ENCODE measurements around the gene LILRB5.
A peak's percentile ranks its signal among the peaks of the same experiment; 100 is the strongest.
"Not testable (repeated sequence)": the region's sequence is repeated elsewhere in the genome, so short reads cannot be mapped to it uniquely, and the experiment has no call there.

The LILRB5 gene

DNA sequence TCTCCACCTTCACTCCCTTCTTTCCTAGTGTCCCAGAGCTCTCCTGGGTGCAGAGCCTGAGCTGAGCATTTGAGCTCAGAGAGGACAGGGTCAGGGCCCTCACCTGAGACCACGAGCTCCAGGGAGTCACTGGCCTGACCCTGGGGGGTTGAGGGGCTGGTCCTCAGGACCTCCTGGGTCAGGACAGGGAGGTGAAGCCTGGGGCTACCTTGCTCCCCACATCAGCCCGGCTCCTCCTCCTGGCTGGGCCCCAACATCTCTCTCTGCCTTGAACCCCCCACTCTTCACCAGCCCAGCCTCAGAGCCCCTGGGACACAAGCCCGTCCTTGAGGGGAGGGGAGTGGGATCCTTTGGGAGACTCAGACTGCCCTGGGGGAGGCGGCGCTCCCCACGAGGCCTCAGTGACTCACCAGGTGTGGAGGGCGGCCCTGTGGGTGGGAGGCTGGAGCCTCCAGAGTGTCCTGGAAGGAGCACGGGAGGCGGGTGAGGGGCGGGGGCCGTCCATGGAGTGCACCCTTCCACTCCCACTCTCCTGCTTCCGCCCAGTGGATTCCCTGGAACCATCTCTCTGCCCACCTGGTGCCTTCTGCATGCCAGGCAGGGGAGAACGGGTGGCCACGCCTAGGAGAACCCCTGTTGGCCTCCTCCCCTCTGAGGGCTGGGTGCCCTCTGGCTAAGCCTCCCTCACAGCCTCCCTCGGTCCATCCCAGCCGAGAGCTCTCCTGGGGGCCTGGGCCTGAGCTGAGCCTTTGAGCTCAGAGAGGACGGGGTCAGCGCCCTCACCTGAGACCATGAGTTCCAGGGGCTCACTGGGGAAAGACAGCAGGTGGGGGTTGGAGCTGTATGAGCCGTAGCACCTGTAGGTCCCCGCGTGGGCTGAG is 17.3 kb downstream of the LILRB5 start:
- peak overlapping the region; percentile 70 for H3K27ac Mint-ChIP-seq
- H3K4me3 Mint-ChIP-seq; DNase-seq (ENCODE audit: low spot score in 2 of 2); H3K4me1 Mint-ChIP-seq; H3K9me3 Mint-ChIP-seq; H3K36me3 Mint-ChIP-seq: not testable (repeated sequence)
- ATAC-seq = peak; percentile 8

DNA sequence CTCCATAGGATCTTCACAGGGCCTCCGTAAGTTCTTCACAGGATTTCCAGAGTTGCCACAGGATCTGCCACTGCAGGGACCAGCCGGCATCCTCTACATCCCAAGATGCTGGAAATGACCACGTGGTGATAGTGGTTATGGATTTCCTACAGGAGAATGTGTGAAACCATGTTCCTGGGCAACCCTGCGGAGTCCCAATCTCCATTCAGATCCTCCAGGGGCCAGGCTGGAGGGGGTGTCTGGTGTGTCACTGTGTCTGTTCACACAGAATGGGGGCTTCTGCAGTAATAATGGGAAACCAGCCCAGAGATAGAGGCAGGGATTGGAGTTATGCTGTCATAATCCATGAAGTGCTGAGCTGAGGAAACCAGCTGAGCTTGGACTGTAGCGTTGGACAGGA is 23.1 kb downstream of the LILRB5 start:
- H3K4me3 Mint-ChIP-seq = no peak overlapping the region
- peaks cover 6% of the 10 kb centered on the region for H3K4me1 Mint-ChIP-seq
- no peak for DNase-seq (ENCODE audit: low spot score in 2 of 2)
- ATAC-seq = no peak
- no peak overlapping the region for H3K27ac Mint-ChIP-seq
- H3K36me3 Mint-ChIP-seq = no peaks in the 10 kb centered on the region
- no peaks in the 10 kb centered on the region for H3K9me3 Mint-ChIP-seq

DNA sequence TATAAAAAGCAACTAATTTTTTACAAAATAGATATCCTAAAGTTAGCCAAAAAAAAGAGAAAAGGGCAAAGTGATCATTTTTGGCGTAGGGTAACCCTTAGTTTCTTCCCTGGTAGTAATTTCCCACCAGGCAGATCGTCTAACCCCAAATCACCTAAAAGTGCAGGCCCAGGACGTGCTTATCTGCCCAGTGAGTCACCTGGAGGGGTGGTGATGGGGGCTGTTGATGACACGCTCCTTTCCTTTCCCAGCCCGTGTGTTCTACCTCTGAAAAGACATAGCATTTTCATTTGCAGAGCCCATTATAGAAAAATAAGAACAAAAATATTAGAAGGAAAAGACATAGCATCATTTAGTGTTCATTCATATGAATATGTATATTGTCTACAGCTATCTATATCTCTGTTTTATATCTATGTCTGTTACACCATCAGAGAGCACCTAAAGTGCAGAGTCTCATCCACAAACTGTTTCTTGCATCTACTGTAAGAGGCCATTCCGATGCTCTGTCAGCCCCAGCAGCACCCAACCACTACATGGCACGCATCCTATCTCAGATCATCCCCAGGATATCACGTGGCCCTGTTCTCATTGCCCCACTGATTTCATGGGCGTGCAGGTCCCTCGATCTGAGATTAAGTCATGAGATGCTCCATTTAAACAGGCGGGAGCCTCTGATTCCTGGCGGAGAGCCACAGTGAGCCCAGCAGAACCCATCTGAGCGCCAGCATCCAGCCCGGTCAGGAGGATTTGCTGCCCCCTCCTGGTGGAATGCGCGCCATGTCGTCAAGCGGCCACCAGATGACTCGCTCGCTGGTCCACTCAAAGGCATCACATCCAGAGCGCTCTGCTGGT is 25.8 kb downstream of the LILRB5 start:
- no peaks in the 10 kb centered on the region for H3K9me3 Mint-ChIP-seq

DNA sequence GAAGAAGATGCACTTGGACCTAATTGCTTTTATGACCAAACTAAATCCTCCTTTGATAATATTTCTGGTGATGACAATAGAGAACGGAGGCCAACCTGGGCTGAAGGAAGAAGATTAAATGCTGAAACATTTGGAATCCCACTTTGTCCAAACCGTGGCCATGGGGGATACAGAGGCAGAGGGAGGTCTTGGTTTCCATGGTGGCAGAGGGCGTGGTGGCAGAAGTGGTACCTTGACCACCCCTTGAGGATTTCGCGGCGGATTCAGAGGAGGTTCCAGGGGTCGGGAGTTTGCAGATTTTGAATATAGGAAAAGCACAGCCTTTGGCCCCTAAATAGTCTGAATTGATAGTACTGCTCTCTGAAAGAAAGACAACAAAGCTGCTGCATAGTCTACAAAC is 27.0 kb downstream of the LILRB5 start:
- DNase-seq (ENCODE audit: low spot score in 2 of 2) = no peak
- Mint-ChIP-seq H3K27ac (no peak overlapping the region), H3K4me1 (peaks cover 6% of the 10 kb centered on the region), H3K4me3 (no peak overlapping the region), H3K9me3 (no peaks in the 10 kb centered on the region), H3K36me3 (no peaks in the 10 kb centered on the region)
- ATAC-seq = no peak

More for the DNA sequence above, 25.8 kb downstream of the LILRB5 start:
- Mint-ChIP-seq H3K4me1 (peaks cover 6% of the 10 kb centered on the region), H3K36me3 (no peaks in the 10 kb centered on the region), H3K4me3 (no peak overlapping the region), H3K27ac (no peak overlapping the region)
- ATAC-seq (peak; percentile 98), DNase-seq (ENCODE audit: low spot score in 2 of 2) (peak; percentile 85 to 93)

DNA sequence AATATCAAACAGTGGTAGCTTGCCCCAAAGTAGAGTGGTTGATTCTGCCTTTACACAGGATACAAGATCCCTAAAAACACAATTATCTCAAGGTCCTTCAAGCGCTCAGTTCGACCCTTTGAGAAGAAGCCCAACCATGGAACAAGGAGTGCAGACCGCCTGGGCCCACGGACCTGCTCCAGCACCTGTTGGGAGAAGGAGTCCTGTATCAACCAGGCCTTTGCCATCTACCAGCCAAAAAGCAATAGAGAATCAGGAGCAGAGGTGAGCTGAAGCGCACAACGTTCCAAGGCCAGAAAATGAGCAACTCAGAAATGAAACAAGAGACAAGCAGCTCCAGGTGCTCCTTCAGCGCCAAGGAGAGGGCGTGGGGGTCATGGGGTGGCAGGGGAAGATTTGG is 27.9 kb downstream of the LILRB5 start:
- H3K36me3 Mint-ChIP-seq = peaks cover 4% of the 10 kb centered on the region
- ATAC-seq = no peak
- no peak for DNase-seq (ENCODE audit: low spot score in 2 of 2)
- H3K9me3 Mint-ChIP-seq = no peaks in the 10 kb centered on the region
- H3K4me3 Mint-ChIP-seq = no peak overlapping the region
- H3K4me1 Mint-ChIP-seq = peaks cover 6% of the 10 kb centered on the region
- no peak overlapping the region for H3K27ac Mint-ChIP-seq

DNA sequence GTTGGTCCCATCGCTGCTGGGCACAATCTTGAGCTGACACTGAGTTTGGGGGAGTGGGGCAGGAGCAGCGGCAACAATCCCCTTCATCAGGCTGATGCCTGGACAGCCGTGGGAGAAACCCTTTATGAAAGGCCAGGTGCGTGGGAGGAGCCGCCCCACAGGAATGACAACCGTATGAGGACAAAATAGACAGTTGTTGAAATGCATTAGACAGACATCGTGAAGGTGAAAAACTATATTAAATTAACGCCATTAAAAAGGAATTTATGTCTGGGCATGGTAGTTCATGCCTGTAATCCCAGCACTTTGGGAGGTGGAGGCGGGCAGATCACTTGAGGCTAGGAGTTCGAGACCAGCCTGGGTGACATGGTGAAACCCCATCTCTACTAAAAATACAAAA is 32.5 kb downstream of the LILRB5 start:
- not testable (repeated sequence) for DNase-seq (ENCODE audit: low spot score in 2 of 2); H3K27ac Mint-ChIP-seq; H3K36me3 Mint-ChIP-seq

DNA sequence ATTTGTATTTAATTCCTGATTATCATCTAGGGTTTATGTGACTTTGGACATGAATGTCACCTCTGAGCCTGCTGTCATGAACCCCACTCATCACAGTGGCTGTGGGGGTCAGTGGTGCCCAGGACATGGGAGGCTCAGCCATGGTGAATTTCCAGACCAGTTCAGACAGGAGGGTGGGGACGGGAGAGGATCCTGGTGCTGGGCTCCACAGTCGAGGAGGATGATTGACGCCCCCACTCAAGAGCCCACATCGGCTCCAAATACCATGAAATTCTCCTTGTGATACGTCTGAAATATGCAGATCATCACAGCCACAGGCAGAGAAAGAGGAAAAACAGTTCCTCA is 33.2 kb downstream of the LILRB5 start:
- ATAC-seq, H3K27ac Mint-ChIP-seq, H3K4me3 Mint-ChIP-seq: not testable (repeated sequence)

More for the DNA sequence above, 32.5 kb downstream of the LILRB5 start:
- ATAC-seq, H3K9me3 Mint-ChIP-seq, H3K4me3 Mint-ChIP-seq: not testable (repeated sequence)
- H3K4me1 Mint-ChIP-seq = peaks cover 18% of the 10 kb centered on the region

DNA sequence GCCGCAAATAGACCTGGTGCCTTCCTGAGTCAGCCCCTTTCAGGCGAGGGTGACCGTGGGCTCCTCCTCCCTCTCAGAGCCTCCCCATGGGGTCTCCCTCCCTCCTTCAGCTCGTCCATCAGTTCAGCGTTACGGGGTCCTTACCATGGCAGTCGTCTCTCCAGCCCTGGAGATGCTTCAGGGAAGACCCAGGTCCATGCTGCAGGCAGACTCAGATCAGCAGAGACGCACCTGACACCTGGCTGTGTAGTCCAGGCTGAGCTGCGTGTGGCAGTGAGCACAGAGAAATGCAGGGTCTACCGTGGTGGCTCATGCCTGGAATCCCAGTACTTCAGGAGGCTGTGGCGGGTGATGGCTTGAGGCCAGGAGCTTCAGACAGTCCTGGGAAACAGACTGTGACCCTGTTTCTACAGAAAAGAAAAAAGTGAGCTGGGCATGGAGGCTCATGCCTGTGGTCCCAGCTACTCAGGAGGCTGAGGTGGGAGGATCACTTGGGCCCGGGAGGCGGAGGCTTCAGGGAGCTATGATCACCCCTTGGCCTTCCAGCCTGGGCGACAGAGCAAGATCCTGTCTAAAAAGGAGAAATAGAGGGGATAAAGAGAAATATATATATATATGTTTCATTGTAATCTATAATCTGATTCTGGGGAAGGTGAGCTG is 33.7 kb downstream of the LILRB5 start:
- not testable (repeated sequence) for H3K4me3 Mint-ChIP-seq; DNase-seq (ENCODE audit: low spot score in 2 of 2); H3K36me3 Mint-ChIP-seq; H3K9me3 Mint-ChIP-seq
- peak; percentile 17 for ATAC-seq
- Mint-ChIP-seq H3K4me1 (peaks cover 18% of the 10 kb centered on the region), H3K27ac (peak overlapping the region; percentile 56)

More for the DNA sequence above, 33.2 kb downstream of the LILRB5 start:
- peaks cover 18% of the 10 kb centered on the region for H3K4me1 Mint-ChIP-seq
- DNase-seq (ENCODE audit: low spot score in 2 of 2); H3K36me3 Mint-ChIP-seq; H3K9me3 Mint-ChIP-seq: not testable (repeated sequence)

DNA sequence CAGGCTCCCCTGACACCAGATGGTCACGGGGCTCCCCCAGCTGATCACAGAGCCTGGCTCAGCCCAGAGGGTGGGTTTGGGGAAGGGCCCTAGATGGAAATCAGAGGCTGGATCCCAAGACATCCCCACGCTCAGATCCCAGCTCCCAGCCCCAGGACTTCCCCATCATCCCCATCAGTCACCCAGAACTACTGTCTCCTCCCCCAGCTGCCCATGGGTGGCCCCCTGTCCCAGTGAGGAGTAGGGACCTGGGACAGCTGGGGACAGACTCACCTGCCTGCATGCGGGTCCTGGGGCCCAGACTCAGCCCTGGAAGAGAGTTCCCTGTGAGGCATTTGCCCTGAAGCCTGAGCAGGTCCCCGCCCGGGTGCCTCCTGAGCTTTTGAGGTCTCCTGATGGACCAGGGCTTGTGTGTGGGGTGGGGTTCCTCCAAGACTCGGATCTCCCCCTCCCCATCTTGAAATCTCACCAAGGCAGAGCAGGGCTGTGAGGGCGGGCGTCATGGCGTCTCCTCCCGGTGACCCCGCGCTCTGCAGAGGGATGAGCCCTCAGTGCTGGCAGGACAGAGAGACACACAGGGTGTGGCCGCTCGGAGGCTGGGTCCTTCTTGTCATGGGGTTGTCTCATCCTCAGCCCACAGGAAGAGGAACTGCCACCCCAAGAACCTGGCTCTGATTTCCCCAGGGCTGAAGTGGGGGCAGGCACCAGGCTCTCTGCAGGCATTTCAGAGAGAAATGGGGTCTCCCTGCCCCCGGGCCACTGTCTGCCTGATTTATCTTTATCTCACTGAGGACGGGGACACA is 34.4 kb downstream of the LILRB5 start, which contains the start of gene LILRB3:
TSS of gene LILRB3 (minus strand) at position 534 of the 803 bp plus-strand sequence. CDS start at position 503, 31 bp downstream.
- DNase-seq (ENCODE audit: low spot score in 2 of 2); H3K36me3 Mint-ChIP-seq; H3K4me3 Mint-ChIP-seq; H3K9me3 Mint-ChIP-seq: not testable (repeated sequence)
- peak; percentile 58 for ATAC-seq
- Mint-ChIP-seq H3K4me1 (peaks cover 18% of the 10 kb centered on the region), H3K27ac (peak within 1 kb of the TSS; percentile 56)

DNA sequence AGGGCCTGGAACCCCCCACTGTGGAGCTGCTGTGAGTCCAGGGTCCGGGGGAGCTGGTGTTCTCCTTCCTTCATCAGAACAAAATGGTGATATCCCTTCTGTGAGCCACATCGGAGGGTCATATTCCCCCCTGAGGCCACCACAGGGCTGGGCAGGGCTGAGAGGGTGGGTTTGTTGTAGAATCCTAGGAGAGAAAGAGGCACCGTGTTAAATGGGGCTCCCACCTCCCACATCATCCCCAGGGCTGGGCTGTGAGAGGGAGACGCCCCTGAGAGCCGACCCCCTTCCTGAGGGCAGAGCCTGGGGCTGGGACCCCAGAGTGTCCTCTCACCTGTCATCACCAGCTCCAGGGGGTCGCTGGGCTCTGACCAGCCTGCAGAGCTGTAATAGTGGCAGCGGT is 35.1 kb downstream of the LILRB5 start:
- H3K9me3 Mint-ChIP-seq, H3K4me3 Mint-ChIP-seq: not testable (repeated sequence)

DNA sequence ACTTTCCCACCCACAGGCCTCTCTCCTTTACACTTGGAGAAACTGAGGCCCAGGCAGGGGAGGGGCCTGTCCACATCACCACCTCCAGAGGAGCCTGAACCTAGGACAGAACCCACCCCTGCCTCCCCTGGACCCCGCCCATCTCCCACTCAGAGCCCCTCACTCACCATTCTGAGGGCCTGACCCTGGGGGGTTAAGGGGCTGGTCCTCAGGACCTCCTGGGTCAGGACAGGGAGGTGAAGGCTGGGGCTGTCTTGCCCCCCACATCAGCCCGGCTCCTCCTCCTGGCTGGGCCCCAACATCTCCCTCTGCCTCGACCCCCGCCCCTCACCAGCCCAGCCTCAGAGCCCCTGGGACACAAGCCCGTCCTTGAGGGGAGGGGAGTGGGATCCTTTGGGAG is 37.4 kb downstream of the LILRB5 start:
- H3K9me3 Mint-ChIP-seq; H3K4me3 Mint-ChIP-seq; DNase-seq (ENCODE audit: low spot score in 2 of 2); ATAC-seq; H3K27ac Mint-ChIP-seq: not testable (repeated sequence)
- peaks cover 18% of the 10 kb centered on the region for H3K4me1 Mint-ChIP-seq
- peaks cover 14% of the 10 kb centered on the region for H3K36me3 Mint-ChIP-seq

More for the DNA sequence above, 35.1 kb downstream of the LILRB5 start:
- ATAC-seq; DNase-seq (ENCODE audit: low spot score in 2 of 2); H3K36me3 Mint-ChIP-seq; H3K27ac Mint-ChIP-seq: not testable (repeated sequence)
- peaks cover 18% of the 10 kb centered on the region for H3K4me1 Mint-ChIP-seq

DNA sequence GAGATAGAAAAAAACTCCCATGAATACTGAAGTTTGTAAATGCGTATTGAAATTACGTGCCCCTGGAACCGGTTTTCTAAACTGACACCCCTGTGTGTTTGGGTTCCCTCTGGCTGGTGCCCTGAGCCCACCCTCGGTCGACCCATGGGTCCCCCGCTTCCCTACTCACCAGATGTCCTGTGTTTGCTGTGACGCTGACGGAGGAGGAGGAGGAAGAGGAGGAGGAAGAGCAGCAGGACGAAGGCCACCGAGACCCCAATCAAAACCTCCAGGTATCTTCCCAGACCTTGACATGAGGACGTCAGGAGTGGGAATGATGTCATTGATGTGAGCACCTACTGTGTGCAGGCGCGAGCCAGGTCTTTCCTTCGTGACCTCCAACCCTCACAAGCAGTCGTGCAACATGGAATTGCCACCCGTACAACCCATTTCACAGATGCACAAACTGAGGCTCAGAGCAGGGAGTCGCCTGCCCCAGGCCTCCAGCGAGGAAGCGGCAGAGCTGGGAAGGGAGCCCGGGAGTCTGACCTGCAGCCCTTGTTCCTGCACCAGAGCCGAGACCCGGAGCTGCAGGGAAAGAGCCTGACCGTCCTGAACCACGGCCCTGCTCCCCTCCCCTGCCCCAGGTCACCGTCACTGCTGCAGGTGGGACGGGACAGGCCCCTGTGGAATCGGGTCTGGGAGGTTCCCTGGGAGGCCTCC is 38.0 kb downstream of the LILRB5 start:
- Mint-ChIP-seq H3K27ac (no peak overlapping the region), H3K4me3 (no peak overlapping the region), H3K4me1 (peaks cover 18% of the 10 kb centered on the region)

DNA sequence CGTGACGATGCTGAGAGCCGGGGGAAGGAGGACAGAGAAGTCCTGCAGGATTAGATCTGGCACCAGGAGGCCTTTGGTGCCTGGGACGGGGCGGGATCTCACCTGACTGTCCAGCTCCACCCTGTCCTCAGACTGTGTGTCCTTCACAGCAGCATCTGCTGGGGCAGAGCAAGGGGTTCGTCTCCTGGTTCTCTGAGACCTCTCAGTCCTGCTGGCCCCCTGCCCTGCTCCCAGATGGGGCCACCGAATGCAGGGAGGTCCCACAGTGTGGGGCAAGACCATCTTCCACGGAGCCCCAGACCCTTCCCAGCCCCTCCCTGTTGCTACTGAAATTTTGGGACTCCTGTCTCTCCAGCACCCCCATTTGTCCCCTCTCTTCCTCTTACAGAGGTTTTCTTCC is 38.8 kb downstream of the LILRB5 start:
- no peak for DNase-seq (ENCODE audit: low spot score in 2 of 2)
- H3K36me3 Mint-ChIP-seq = peaks cover 11% of the 10 kb centered on the region
- H3K4me3 Mint-ChIP-seq = no peak overlapping the region
- no peaks in the 10 kb centered on the region for H3K9me3 Mint-ChIP-seq
- H3K27ac Mint-ChIP-seq = no peak overlapping the region
- H3K4me1 Mint-ChIP-seq = peaks cover 14% of the 10 kb centered on the region
- no peak for ATAC-seq

More for the DNA sequence above, 38.0 kb downstream of the LILRB5 start:
- Mint-ChIP-seq H3K36me3 (peaks cover 11% of the 10 kb centered on the region), H3K9me3 (no peaks in the 10 kb centered on the region)
- no peak for ATAC-seq
- no peak for DNase-seq (ENCODE audit: low spot score in 2 of 2)

All from stimulated activated effector memory CD8-positive, alpha-beta T cell treated with anti-CD3 and anti-CD28 coated beads, Interleukin-12 subunit alpha, Interleukin-12 subunit beta, amount 100 ng/mL, for 72 hours (primary cell).